Fibroblast of lung (primary cell): ENCODE measurements around the gene MIGA1. TPM values are rescaled to one million over a fixed set of nuclear protein-coding genes. Genes with fewer than 3 reads are reported as not detected.

Experiments used
- DNase-seq, 2 donors: peaks; one replicate each; pipeline versions ENCODE4 v3.0.0 to v3.0.0-alpha.2; 2010; ENCODE audit warnings: low read depth in 2 of 2
- H2AFZ ChIP-seq: 2 replicates; pipeline ENCODE4 v1.5.1; 2012; ENCODE audit warnings: low read length, control low read depth, inconsistent platforms
- H3K27ac ChIP-seq: 2 replicates; pipeline ENCODE4 v1.5.1; 2011; ENCODE audit warnings: low read length, control low read depth; ENCODE audit not compliant: insufficient read depth
- H3K27me3 ChIP-seq: 2 replicates; pipeline ENCODE4 v1.5.1; 2011; ENCODE audit warnings: mild to moderate bottlenecking, low read length; ENCODE audit not compliant: control insufficient read depth, insufficient read depth
- H3K36me3 ChIP-seq: 2 replicates; pipeline ENCODE4 v1.5.1; 2011; ENCODE audit warnings: low read length; ENCODE audit not compliant: control insufficient read depth, insufficient read depth
- H3K4me1 ChIP-seq: 2 replicates; pipeline ENCODE4 v1.5.1; 2011; ENCODE audit warnings: low read length; ENCODE audit not compliant: control insufficient read depth, insufficient read depth; ENCODE audit errors: extremely low read depth
- H3K4me2 ChIP-seq: 2 replicates; pipeline ENCODE4 v1.5.1; 2011; ENCODE audit warnings: low read length, control low read depth; ENCODE audit not compliant: insufficient read depth; ENCODE audit errors: extremely low read depth
- H3K4me3 ChIP-seq, 4 experiments: fragments of 200-600 bp in 1 of 4; sonication (generic) in 1 of 4; replicated peaks in 1 of 4; 2 replicates each; pipeline ENCODE4 v1.5.1; 2011 to 2016; ENCODE audit warnings: low read length in 4 of 4, low read depth in 3 of 4, mild to moderate bottlenecking in 3 of 4, control low read depth in 2 of 4, inconsistent platforms in 1 of 4, mixed read lengths in 1 of 4; ENCODE audit not compliant: insufficient read depth in 1 of 4; ENCODE audit errors: control extremely low read depth in 1 of 4
- H3K79me2 ChIP-seq: 2 replicates; pipeline ENCODE4 v1.5.1; 2012; ENCODE audit warnings: mild to moderate bottlenecking, low read length, inconsistent platforms; ENCODE audit not compliant: control insufficient read depth, insufficient read depth
- H3K9ac ChIP-seq: 2 replicates; pipeline ENCODE4 v1.5.1; 2011; ENCODE audit warnings: mild to moderate bottlenecking, low read length, control low read depth; ENCODE audit not compliant: insufficient read depth
- H3K9me3 ChIP-seq: 2 replicates; pipeline ENCODE4 v1.5.1; 2012; ENCODE audit warnings: low read depth, low read length; ENCODE audit not compliant: control insufficient read depth, insufficient read depth
- H4K20me1 ChIP-seq: 2 replicates; pipeline ENCODE4 v1.5.1; 2011; ENCODE audit warnings: low read length; ENCODE audit not compliant: control insufficient read depth, insufficient read depth; ENCODE audit errors: extremely low read depth
- CTCF ChIP-seq, 2 donors: IDR thresholded peaks in 1 of 2; conservative IDR thresholded peaks in 1 of 2; 1 replicate in 1 of 2; 2 replicates in 1 of 2; pipeline ENCODE4 v1.5.1; 2011 to 2012; ENCODE audit warnings: low read length in 2 of 2, control low read depth in 1 of 2, inconsistent platforms in 1 of 2, low read depth in 1 of 2, mild to moderate bottlenecking in 1 of 2
- EZH2 ChIP-seq: IDR thresholded peaks from 2 replicates; pipeline ENCODE4 v1.5.1; 2012; ENCODE audit warnings: low read length, control low read depth, mild to moderate bottlenecking; ENCODE audit errors: missing control alignments
- polyA plus RNA-seq, 2 donors: library from polyadenylated mRNA; depleted of rRNA in 1 of 2; stranded (reverse) in 1 of 2; unstranded in 1 of 2; fragments of >200 nt; gene quantifications; 2 replicates each; pipeline ENCODE4 v1.2.1, GENCODE V29; 2011 to 2012; ENCODE audit warnings: missing spikeins in 1 of 2
- total RNA-seq: library from RNA; depleted of rRNA; stranded (reverse); fragments of >200 nt; gene quantifications from 2 replicates; pipeline ENCODE4 v1.2.1, GENCODE V29; 2014

Gene MIGA1
- total and polyA plus RNA-seq, 2 donors (not counting 1 experiment from before 2014, with no cell fraction given), result 10.3 to 14.0 TPM

GRCh38 chr1:77739235-77739634, 40.2 kb upstream of the MIGA1 start:
- H3K27ac ChIP-seq, result no peak overlapping the region
- no peak for DNase-seq
- peaks cover 2% of the 10 kb centered on the region for H3K36me3 ChIP-seq
- no peaks in the 10 kb centered on the region for H3K27me3 ChIP-seq
- H3K4me1 ChIP-seq, result no peaks in the 10 kb centered on the region
- peaks cover 16% of the 10 kb centered on the region for H3K79me2 ChIP-seq
- H4K20me1 ChIP-seq, result no peaks in the 10 kb centered on the region
- H2AFZ ChIP-seq, result no peak overlapping the region
- no peak overlapping the region for H3K9ac ChIP-seq
- TF ChIP-seq EZH2 (no peak), CTCF (conservative IDR thresholded peaks at IDR 0.05 in 1 of 2, IDR thresholded peaks at IDR 0.05 in 1 of 2; ENCODE audit: low read depth in 1 of 2, low read length in 2 of 2) (no peak)
- no peaks in the 10 kb centered on the region for H3K9me3 ChIP-seq
- no peak overlapping the region for H3K4me3 ChIP-seq
- H3K4me2 ChIP-seq, result no peak overlapping the region

- Histone ChIP-seq H2AFZ (no peak overlapping the region), H3K9me3 (no peaks in the 10 kb centered on the region), H3K4me1 (no peaks in the 10 kb centered on the region)
Observed at GRCh38 chr1:77741316-77741715, 38.1 kb upstream of the MIGA1 start.

GRCh38 chr1:77742011-77742555, 37.4 kb upstream of the MIGA1 start:
- Histone ChIP-seq H3K9me3 (no peaks in the 10 kb centered on the region), H4K20me1 (no peaks in the 10 kb centered on the region), H3K36me3 (peaks cover 2% of the 10 kb centered on the region), H3K79me2 (peaks cover 26% of the 10 kb centered on the region), H3K27me3 (no peaks in the 10 kb centered on the region), H3K4me1 (no peaks in the 10 kb centered on the region), H3K4me3 (no peak overlapping the region), H2AFZ (no peak overlapping the region), H3K9ac (no peak overlapping the region), H3K27ac (no peak overlapping the region), H3K4me2 (no peak overlapping the region)
- no peak for DNase-seq
- TF ChIP-seq CTCF (conservative IDR thresholded peaks at IDR 0.05 in 1 of 2, IDR thresholded peaks at IDR 0.05 in 1 of 2; ENCODE audit: low read depth in 1 of 2, low read length in 2 of 2), result no peak
- no peak for TF ChIP-seq EZH2

More at GRCh38 chr1:77741316-77741715, 38.1 kb upstream of the MIGA1 start:
- no peak overlapping the region for H3K9ac ChIP-seq
- TF ChIP-seq EZH2, result no peak
- no peak for TF ChIP-seq CTCF (conservative IDR thresholded peaks at IDR 0.05 in 1 of 2, IDR thresholded peaks at IDR 0.05 in 1 of 2; ENCODE audit: low read depth in 1 of 2, low read length in 2 of 2)
- no peaks in the 10 kb centered on the region for H4K20me1 ChIP-seq
- no peak overlapping the region for H3K27ac ChIP-seq
- H3K4me3 ChIP-seq, result no peak overlapping the region
- no peak overlapping the region for H3K4me2 ChIP-seq
- H3K27me3 ChIP-seq, result no peaks in the 10 kb centered on the region
- peaks cover 2% of the 10 kb centered on the region for H3K36me3 ChIP-seq
- H3K79me2 ChIP-seq, result peaks cover 22% of the 10 kb centered on the region
- no peak for DNase-seq
